Measurements from ENCODE around the gene CD276.

- TF ChIP-seq, protein P1, sequence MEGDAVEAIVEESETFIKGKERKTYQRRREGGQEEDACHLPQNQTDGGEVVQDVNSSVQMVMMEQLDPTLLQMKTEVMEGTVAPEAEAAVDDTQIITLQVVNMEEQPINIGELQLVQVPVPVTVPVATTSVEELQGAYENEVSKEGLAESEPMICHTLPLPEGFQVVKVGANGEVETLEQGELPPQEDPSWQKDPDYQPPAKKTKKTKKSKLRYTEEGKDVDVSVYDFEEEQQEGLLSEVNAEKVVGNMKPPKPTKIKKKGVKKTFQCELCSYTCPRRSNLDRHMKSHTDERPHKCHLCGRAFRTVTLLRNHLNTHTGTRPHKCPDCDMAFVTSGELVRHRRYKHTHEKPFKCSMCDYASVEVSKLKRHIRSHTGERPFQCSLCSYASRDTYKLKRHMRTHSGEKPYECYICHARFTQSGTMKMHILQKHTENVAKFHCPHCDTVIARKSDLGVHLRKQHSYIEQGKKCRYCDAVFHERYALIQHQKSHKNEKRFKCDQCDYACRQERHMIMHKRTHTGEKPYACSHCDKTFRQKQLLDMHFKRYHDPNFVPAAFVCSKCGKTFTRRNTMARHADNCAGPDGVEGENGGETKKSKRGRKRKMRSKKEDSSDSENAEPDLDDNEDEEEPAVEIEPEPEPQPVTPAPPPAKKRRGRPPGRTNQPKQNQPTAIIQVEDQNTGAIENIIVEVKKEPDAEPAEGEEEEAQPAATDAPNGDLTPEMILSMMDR (IDR thresholded peaks at IDR 0.05) = peak; percentile 24 to 37 (median 27)
- TF ChIP-seq POLR2AphosphoS5 (IDR thresholded peaks at IDR 0.05) = no peak
- TF ChIP-seq EP300 (IDR thresholded peaks at IDR 0.05) = no peak
- no peak for TF ChIP-seq POLR2A (IDR thresholded peaks at IDR 0.05; ENCODE audit: low read depth)
Measured at GRCh38 chr15:73683257-73683776, 866 bp upstream of the CD276 start.

Measured in esophagus muscularis mucosa (tissue), 4 donors.